Measurements from ENCODE around the gene R3HDM2.
"Not testable (repeated sequence)": the region's sequence is repeated elsewhere in the genome, so short reads cannot be mapped to it uniquely, and the experiment has no call there.

R3HDM2 gene

GRCh38 chr12:57332646-57333312 is 98.1 kb downstream of the R3HDM2 start:
- no peak overlapping the region for H2AFZ ChIP-seq (ENCODE audit: low read depth, low read length)
- H3K27me3 ChIP-seq (ENCODE audit: insufficient read depth, low read length): no peaks in the 10 kb centered on the region
- H3K4me3 ChIP-seq (ENCODE audit: low read length): no peak overlapping the region
- H3K9me3 ChIP-seq (ENCODE audit: low read length): peaks cover 2% of the 10 kb centered on the region
- no peaks in the 10 kb centered on the region for H3K4me1 ChIP-seq (ENCODE audit: insufficient read depth, low read length)
- H3K36me3 ChIP-seq (ENCODE audit: insufficient read depth, low read length): peaks cover 2% of the 10 kb centered on the region

GRCh38 chr12:57330992-57331391 is 99.9 kb downstream of the R3HDM2 start:
- Histone ChIP-seq H3K4me1 (ENCODE audit: insufficient read depth, low read length) (no peaks in the 10 kb centered on the region), H3K27me3 (ENCODE audit: insufficient read depth, low read length) (no peaks in the 10 kb centered on the region)

GRCh38 chr12:57329219-57329618 is 101.6 kb downstream of the R3HDM2 start:
- Histone ChIP-seq H3K4me3 (ENCODE audit: low read length) (no peak overlapping the region), H3K4me1 (ENCODE audit: insufficient read depth, low read length) (no peaks in the 10 kb centered on the region), H2AFZ (ENCODE audit: low read depth, low read length) (no peak overlapping the region), H3K27me3 (ENCODE audit: insufficient read depth, low read length) (no peaks in the 10 kb centered on the region), H3K36me3 (ENCODE audit: insufficient read depth, low read length) (peaks cover 2% of the 10 kb centered on the region), H3K9me3 (ENCODE audit: low read length) (peaks cover 2% of the 10 kb centered on the region)

More at GRCh38 chr12:57330992-57331391, 99.9 kb downstream of the R3HDM2 start:
- Histone ChIP-seq H3K4me3 (ENCODE audit: low read length) (no peak overlapping the region), H2AFZ (ENCODE audit: low read depth, low read length) (no peak overlapping the region), H3K36me3 (ENCODE audit: insufficient read depth, low read length) (peaks cover 2% of the 10 kb centered on the region), H3K9me3 (ENCODE audit: low read length) (peaks cover 2% of the 10 kb centered on the region)

GRCh38 chr12:57325395-57325794 is 105.4 kb downstream of the R3HDM2 start:
- Histone ChIP-seq H3K27me3 (ENCODE audit: insufficient read depth, low read length) (no peaks in the 10 kb centered on the region), H3K9me3 (ENCODE audit: low read length) (no peaks in the 10 kb centered on the region), H2AFZ (ENCODE audit: low read depth, low read length) (no peak overlapping the region), H3K36me3 (ENCODE audit: insufficient read depth, low read length) (no peaks in the 10 kb centered on the region), H3K4me3 (ENCODE audit: low read length) (no peak overlapping the region), H3K4me1 (ENCODE audit: insufficient read depth, low read length) (no peaks in the 10 kb centered on the region)

- Histone ChIP-seq H3K27me3 (ENCODE audit: insufficient read depth, low read length) (no peaks in the 10 kb centered on the region), H3K4me3 (ENCODE audit: low read length) (no peak overlapping the region), H2AFZ (ENCODE audit: low read depth, low read length) (no peak overlapping the region), H3K4me1 (ENCODE audit: insufficient read depth, low read length) (no peaks in the 10 kb centered on the region), H3K36me3 (ENCODE audit: insufficient read depth, low read length) (no peaks in the 10 kb centered on the region), H3K9me3 (ENCODE audit: low read length) (no peaks in the 10 kb centered on the region)
Measured at GRCh38 chr12:57323416-57323815, 107.4 kb downstream of the R3HDM2 start.

GRCh38 chr12:57320639-57321038 is 110.2 kb downstream of the R3HDM2 start:
- Histone ChIP-seq H3K4me1 (ENCODE audit: insufficient read depth, low read length) (no peaks in the 10 kb centered on the region), H3K4me3 (ENCODE audit: low read length) (no peak overlapping the region), H3K27me3 (ENCODE audit: insufficient read depth, low read length) (no peaks in the 10 kb centered on the region), H3K9me3 (ENCODE audit: low read length) (no peaks in the 10 kb centered on the region), H3K36me3 (ENCODE audit: insufficient read depth, low read length) (no peaks in the 10 kb centered on the region), H2AFZ (ENCODE audit: low read depth, low read length) (no peak overlapping the region)

GRCh38 chr12:57319678-57320469 is 111.0 kb downstream of the R3HDM2 start:
- Histone ChIP-seq H3K4me3 (ENCODE audit: low read length) (no peak overlapping the region), H3K9me3 (ENCODE audit: low read length) (no peaks in the 10 kb centered on the region), H2AFZ (ENCODE audit: low read depth, low read length) (no peak overlapping the region), H3K4me1 (ENCODE audit: insufficient read depth, low read length) (no peaks in the 10 kb centered on the region), H3K36me3 (ENCODE audit: insufficient read depth, low read length) (no peaks in the 10 kb centered on the region), H3K27me3 (ENCODE audit: insufficient read depth, low read length) (no peaks in the 10 kb centered on the region)

GRCh38 chr12:57315681-57316080 is 115.2 kb downstream of the R3HDM2 start:
- no peaks in the 10 kb centered on the region for H3K36me3 ChIP-seq (ENCODE audit: insufficient read depth, low read length)
- H2AFZ ChIP-seq (ENCODE audit: low read depth, low read length): no peak overlapping the region
- H3K4me3 ChIP-seq (ENCODE audit: low read length): no peak overlapping the region
- H3K9me3 ChIP-seq (ENCODE audit: low read length): no peaks in the 10 kb centered on the region
- no peaks in the 10 kb centered on the region for H3K4me1 ChIP-seq (ENCODE audit: insufficient read depth, low read length)
- no peaks in the 10 kb centered on the region for H3K27me3 ChIP-seq (ENCODE audit: insufficient read depth, low read length)

- H3K27me3 ChIP-seq (ENCODE audit: insufficient read depth, low read length); H2AFZ ChIP-seq (ENCODE audit: low read depth, low read length); H3K36me3 ChIP-seq (ENCODE audit: insufficient read depth, low read length); H3K4me3 ChIP-seq (ENCODE audit: low read length); H3K9me3 ChIP-seq (ENCODE audit: low read length); H3K4me1 ChIP-seq (ENCODE audit: insufficient read depth, low read length): not testable (repeated sequence)
Measured at GRCh38 chr12:57312287-57312686, 118.6 kb downstream of the R3HDM2 start.

- Histone ChIP-seq H3K36me3 (ENCODE audit: insufficient read depth, low read length) (peaks cover 11% of the 10 kb centered on the region), H2AFZ (ENCODE audit: low read depth, low read length) (no peak overlapping the region), H3K9me3 (ENCODE audit: low read length) (peaks cover 2% of the 10 kb centered on the region), H3K27me3 (ENCODE audit: insufficient read depth, low read length) (no peaks in the 10 kb centered on the region), H3K4me1 (ENCODE audit: insufficient read depth, low read length) (no peaks in the 10 kb centered on the region), H3K4me3 (ENCODE audit: low read length) (no peak overlapping the region)
Measured at GRCh38 chr12:57309420-57309819, 121.4 kb downstream of the R3HDM2 start.

GRCh38 chr12:57300961-57301584 is 129.8 kb downstream of the R3HDM2 start:
- Histone ChIP-seq H3K9me3 (ENCODE audit: low read length) (peaks cover 2% of the 10 kb centered on the region), H3K36me3 (ENCODE audit: insufficient read depth, low read length) (peaks cover 53% of the 10 kb centered on the region), H3K4me3 (ENCODE audit: low read length) (no peak overlapping the region), H3K27me3 (ENCODE audit: insufficient read depth, low read length) (no peaks in the 10 kb centered on the region), H3K4me1 (ENCODE audit: insufficient read depth, low read length) (no peaks in the 10 kb centered on the region), H2AFZ (ENCODE audit: low read depth, low read length) (no peak overlapping the region)

- H3K9me3 ChIP-seq (ENCODE audit: low read length): no peaks in the 10 kb centered on the region
- H2AFZ ChIP-seq (ENCODE audit: low read depth, low read length): no peak overlapping the region
- no peaks in the 10 kb centered on the region for H3K4me1 ChIP-seq (ENCODE audit: insufficient read depth, low read length)
- H3K4me3 ChIP-seq (ENCODE audit: low read length): no peak overlapping the region
- peaks cover 60% of the 10 kb centered on the region for H3K36me3 ChIP-seq (ENCODE audit: insufficient read depth, low read length)
- no peaks in the 10 kb centered on the region for H3K27me3 ChIP-seq (ENCODE audit: insufficient read depth, low read length)
Measured at GRCh38 chr12:57299514-57300016, 131.3 kb downstream of the R3HDM2 start.

- no peak overlapping the region for H2AFZ ChIP-seq (ENCODE audit: low read depth, low read length)
- no peaks in the 10 kb centered on the region for H3K4me1 ChIP-seq (ENCODE audit: insufficient read depth, low read length)
- no peaks in the 10 kb centered on the region for H3K9me3 ChIP-seq (ENCODE audit: low read length)
- peaks cover 72% of the 10 kb centered on the region for H3K36me3 ChIP-seq (ENCODE audit: insufficient read depth, low read length)
- no peaks in the 10 kb centered on the region for H3K27me3 ChIP-seq (ENCODE audit: insufficient read depth, low read length)
- no peak overlapping the region for H3K4me3 ChIP-seq (ENCODE audit: low read length)
Measured at GRCh38 chr12:57296291-57296690, 134.6 kb downstream of the R3HDM2 start.

All from neuron (in vitro differentiated cells).